ENCODE data around the gene XIST.
"Not testable (repeated sequence)": the region's sequence is repeated elsewhere in the genome, so short reads cannot be mapped to it uniquely, and the experiment has no call there.

XIST gene

DNA sequence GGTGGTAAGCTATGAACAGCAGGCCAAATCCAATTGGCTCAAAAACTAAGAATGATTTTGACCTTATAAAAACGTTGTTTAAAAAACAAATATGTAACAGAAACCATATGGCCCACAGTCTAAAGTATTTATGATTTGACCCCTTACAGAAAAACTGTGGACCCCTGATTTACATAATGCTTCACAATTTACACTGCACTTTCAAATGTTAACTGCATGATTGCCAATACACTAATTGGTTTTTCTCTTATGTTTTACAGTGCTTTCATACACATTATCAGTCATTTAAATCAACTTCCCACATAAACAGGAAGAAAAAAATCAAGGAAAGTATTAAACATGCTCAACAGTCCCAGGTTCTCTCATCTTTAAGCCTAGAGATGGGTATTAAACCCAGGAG, 26.9 kb downstream of the XIST start:
- DNase-seq (ENCODE audit: low read depth in 2 of 2) = no peak
- H3K4me3 ChIP-seq (replicated peaks in 1 of 2; ENCODE audit: low read depth in 2 of 2, low read length in 2 of 2) = no peak overlapping the region
- TF ChIP-seq, protein P1, sequence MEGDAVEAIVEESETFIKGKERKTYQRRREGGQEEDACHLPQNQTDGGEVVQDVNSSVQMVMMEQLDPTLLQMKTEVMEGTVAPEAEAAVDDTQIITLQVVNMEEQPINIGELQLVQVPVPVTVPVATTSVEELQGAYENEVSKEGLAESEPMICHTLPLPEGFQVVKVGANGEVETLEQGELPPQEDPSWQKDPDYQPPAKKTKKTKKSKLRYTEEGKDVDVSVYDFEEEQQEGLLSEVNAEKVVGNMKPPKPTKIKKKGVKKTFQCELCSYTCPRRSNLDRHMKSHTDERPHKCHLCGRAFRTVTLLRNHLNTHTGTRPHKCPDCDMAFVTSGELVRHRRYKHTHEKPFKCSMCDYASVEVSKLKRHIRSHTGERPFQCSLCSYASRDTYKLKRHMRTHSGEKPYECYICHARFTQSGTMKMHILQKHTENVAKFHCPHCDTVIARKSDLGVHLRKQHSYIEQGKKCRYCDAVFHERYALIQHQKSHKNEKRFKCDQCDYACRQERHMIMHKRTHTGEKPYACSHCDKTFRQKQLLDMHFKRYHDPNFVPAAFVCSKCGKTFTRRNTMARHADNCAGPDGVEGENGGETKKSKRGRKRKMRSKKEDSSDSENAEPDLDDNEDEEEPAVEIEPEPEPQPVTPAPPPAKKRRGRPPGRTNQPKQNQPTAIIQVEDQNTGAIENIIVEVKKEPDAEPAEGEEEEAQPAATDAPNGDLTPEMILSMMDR (IDR thresholded peaks at IDR 0.05; ENCODE audit: low read depth, low read length) = no peak

DNA sequence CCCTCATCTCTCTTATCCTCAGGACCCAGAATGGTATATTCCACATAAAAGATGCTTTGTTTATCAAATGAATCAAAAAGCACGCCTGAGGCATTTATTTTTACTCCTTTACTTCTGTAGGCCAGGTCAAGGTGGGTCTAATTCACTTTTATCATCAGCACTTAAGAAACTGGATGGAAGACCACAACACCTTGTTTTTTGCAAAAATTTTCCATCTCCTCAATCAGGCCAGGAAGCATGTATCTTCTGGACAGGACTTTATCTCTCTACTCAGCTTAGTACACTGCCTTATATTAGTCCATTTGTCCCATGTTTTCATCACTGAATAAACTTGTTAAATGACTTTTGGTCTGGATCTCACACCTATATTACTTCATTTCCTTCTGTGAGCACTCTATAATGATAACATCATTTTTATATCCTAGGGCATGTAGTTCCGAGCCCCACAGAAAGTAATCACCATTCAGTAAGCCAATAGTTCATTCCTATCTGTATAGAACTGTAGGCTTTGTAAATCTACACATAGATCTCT, 29.0 kb downstream of the XIST start:
- no peak for DNase-seq (ENCODE audit: low read depth in 2 of 2)
- H3K4me3 ChIP-seq (replicated peaks in 1 of 2; ENCODE audit: low read depth in 2 of 2, low read length in 2 of 2) = no peak overlapping the region
- TF ChIP-seq, protein P1 (IDR thresholded peaks at IDR 0.05; ENCODE audit: low read depth, low read length) = no peak

DNA sequence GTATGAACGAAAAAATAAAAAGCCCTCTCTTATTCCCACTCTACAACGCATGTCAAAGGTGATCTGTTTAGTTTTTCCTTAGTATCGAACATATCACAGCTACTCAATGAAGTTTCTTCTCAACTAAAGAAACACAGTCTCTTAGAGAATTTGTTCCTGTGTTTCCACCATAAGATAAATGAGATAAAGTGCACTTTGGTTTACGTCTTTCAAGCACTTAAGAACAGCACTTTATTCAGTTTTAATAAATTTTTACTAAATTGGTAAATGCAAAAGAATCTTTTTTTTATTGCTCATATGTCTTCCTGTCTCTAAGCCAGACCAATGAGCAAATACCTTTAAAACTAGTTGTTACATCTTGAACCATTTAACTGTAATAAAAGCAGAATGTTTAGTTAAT, 29.7 kb downstream of the XIST start:
- TF ChIP-seq, protein P1 (IDR thresholded peaks at IDR 0.05; ENCODE audit: low read depth, low read length) = no peak
- H3K4me3 ChIP-seq (replicated peaks in 1 of 2; ENCODE audit: low read depth in 2 of 2, low read length in 2 of 2) = no peak overlapping the region
- DNase-seq (ENCODE audit: low read depth in 2 of 2) = no peak

DNA sequence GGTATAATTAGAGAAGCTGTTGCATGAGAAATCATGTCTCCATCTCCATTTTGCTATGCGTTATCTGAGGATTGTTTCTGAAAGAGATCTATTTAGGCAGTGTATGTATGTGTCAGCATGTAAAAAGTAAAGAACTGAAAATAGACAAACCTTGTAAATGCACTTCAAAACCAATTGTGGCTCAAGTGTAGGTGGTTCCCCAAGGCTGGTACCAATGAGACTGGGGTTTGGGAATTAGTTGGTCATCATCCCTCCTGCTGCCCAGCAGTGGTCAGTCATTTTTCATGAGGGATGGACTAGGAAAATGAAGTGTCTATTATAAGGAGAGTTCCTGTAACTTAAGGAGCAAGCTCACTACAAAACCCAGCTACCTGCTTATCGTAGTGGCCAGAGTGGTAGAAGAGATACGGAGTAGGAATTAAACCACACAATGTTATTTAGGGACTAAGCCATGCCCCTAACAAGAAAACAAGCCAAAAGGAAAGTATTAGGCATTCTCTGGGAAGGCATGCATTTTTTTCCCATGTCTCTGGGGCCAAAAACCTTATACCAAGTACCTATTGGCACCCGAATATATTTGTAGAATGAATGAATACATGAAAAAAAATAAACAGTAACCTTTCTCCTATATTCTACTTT, 30.5 kb downstream of the XIST start:
- H3K4me3 ChIP-seq (replicated peaks in 1 of 2; ENCODE audit: low read depth in 2 of 2, low read length in 2 of 2) = no peak overlapping the region
- TF ChIP-seq, protein P1 (IDR thresholded peaks at IDR 0.05; ENCODE audit: low read depth, low read length) = no peak

DNA sequence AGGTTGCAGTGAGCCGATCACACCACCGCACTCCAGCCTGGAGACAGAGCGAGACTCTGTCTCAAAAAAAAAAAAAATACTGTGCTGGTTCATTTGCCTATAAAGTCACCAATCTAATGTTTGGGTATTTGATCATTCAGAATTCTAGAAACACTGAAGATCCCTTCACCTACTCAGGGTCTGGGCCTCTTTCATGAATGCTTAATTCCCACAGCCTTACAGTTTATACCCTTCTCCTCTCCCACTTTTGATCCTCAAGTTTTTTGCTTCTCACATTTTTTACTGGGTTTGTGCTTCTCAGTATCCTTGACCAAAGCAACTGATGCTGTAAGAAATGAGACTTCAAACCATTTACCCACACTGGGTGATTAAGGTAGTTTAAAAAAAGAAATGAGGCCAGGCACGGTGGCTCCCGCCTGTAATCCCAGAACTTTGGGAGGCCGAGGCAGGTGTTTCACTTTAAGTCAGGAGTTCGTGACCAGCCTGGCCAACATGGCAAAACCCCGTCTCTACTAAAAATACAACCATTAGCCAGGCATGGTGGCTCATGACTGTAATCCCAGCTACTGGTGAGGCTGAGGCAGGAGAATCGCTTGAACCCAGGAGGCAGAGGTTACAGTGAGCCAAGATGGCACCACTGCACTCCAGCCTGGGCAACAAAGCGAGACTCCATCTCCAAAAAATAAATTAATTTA, 32.5 kb downstream of the XIST start:
- DNase-seq (ENCODE audit: low read depth in 2 of 2); H3K4me3 ChIP-seq (replicated peaks in 1 of 2; ENCODE audit: low read depth in 2 of 2, low read length in 2 of 2): not testable (repeated sequence)

More for the DNA sequence above, 30.5 kb downstream of the XIST start:
- no peak for DNase-seq (ENCODE audit: low read depth in 2 of 2)

DNA sequence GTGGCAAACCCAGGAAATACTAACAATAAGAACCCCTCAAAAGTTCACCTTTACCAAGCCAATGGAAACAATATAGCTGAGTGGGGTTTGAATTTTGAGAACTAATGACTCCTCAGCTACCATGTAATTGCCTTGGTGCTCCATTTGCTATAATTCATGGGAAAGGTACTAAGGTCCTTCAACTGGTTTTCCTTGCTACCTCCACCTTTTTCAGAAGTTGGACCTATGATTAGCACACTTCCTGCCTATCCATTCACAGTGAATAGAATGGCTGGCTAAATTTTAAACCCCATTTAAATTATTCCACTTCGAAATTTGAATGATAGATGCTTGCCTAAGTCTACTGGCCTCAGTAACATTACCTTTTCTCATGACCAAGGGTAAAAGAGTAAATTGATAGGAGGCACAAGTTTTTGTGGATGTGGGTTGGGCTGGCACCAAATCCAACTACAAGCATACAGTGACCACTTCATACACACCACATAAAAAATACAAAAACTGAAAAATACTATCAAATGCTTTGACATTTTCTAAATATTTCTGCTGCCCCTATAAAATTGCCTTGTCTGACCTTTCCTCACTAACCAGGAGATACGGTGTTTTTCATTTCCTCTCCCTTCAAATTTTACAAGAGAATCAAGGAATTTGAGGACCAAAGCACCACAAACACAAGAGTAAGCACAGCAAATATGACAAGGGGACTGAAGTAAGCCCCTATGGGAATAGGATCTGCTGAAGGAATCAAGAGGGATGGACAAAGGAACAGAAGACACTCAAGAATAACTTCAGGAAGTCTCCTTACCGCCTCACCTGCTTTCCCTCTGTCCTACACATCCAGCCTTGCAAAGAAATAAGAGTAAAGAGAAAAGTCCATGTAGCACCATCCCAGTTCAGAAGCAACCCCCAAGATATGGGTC, 34.1 kb downstream of the XIST start:
- TF ChIP-seq, protein P1 (IDR thresholded peaks at IDR 0.05; ENCODE audit: low read depth, low read length) = no peak
- DNase-seq (ENCODE audit: low read depth in 2 of 2) = no peak
- H3K4me3 ChIP-seq (replicated peaks in 1 of 2; ENCODE audit: low read depth in 2 of 2, low read length in 2 of 2) = no peak overlapping the region
